Ectodermal cell (in vitro differentiated cells): Measurements from ENCODE around the gene KANSL3.

Experiments used
- H3K27ac ChIP-seq: 2 replicates; pipeline ENCODE4 v1.7.0; 2013; ENCODE audit warnings: mild to moderate bottlenecking, low read depth, low read length; ENCODE audit not compliant: insufficient read depth, poor library complexity, severe bottlenecking
- H3K27me3 ChIP-seq: 2 replicates; pipeline ENCODE4 v1.7.0; 2013; ENCODE audit warnings: mild to moderate bottlenecking, low read length; ENCODE audit not compliant: insufficient read depth, control insufficient read depth, poor library complexity, severe bottlenecking
- H3K36me3 ChIP-seq: one replicate; pipeline ENCODE4 v1.7.0; 2013; ENCODE audit warnings: low read length; ENCODE audit not compliant: control insufficient read depth, insufficient read depth
- H3K4me1 ChIP-seq: one replicate; pipeline ENCODE4 v1.7.0; 2013; ENCODE audit warnings: low read length; ENCODE audit not compliant: control insufficient read depth, insufficient read depth
- H3K4me3 ChIP-seq: 2 replicates; pipeline ENCODE4 v1.7.0; 2013; ENCODE audit warnings: low read depth, low read length, control low read depth; ENCODE audit not compliant: insufficient read depth
- H3K9me3 ChIP-seq: 2 replicates; pipeline ENCODE4 v1.7.0; 2013; ENCODE audit warnings: mild to moderate bottlenecking, low read length, moderate library complexity; ENCODE audit not compliant: control insufficient read depth
- WGBS, 2 experiments: methylation state at CpG; one replicate each; pipeline ENCODE4 v1.1.7; 2013; ENCODE audit warnings: missing lambda C conversion rate in 2 of 2; 5-methylcytosine and 5-hydroxymethylcytosine counted together

The KANSL3 gene

GRCh38 chr2:96552315-96553175, 85.6 kb downstream of the KANSL3 start:
- Histone ChIP-seq H3K27ac (no peak overlapping the region), H3K9me3 (no peaks in the 10 kb centered on the region), H3K36me3 (no peaks in the 10 kb centered on the region), H3K4me3 (no peak overlapping the region), H3K27me3 (no peaks in the 10 kb centered on the region), H3K4me1 (no peaks in the 10 kb centered on the region)
- 94 to 95% methylated on average over 18 of the region's 18 CpGs for WGBS, 2 experiments

- H3K27me3 ChIP-seq = no peaks in the 10 kb centered on the region
- no peak overlapping the region for H3K4me3 ChIP-seq
- WGBS, 2 experiments = 94% methylated on average over 25 of the region's 25 CpGs
- no peaks in the 10 kb centered on the region for H3K9me3 ChIP-seq
- H3K36me3 ChIP-seq = no peaks in the 10 kb centered on the region
- H3K27ac ChIP-seq = no peak overlapping the region
- H3K4me1 ChIP-seq = no peaks in the 10 kb centered on the region
Observed at GRCh38 chr2:96551605-96552314, 86.4 kb downstream of the KANSL3 start.

- Histone ChIP-seq H3K4me1 (no peaks in the 10 kb centered on the region), H3K9me3 (no peaks in the 10 kb centered on the region), H3K4me3 (no peak overlapping the region), H3K27me3 (no peaks in the 10 kb centered on the region), H3K27ac (no peak overlapping the region), H3K36me3 (no peaks in the 10 kb centered on the region)
- 89 to 92% methylated on average over 14 of the region's 14 CpGs for WGBS, 2 experiments
Observed at GRCh38 chr2:96550787-96551604, 87.1 kb downstream of the KANSL3 start.

- WGBS, 2 experiments = 89 to 91% methylated on average over 61 of the region's 61 CpGs
- H3K27ac ChIP-seq = no peak overlapping the region
- H3K4me1 ChIP-seq = no peaks in the 10 kb centered on the region
- no peaks in the 10 kb centered on the region for H3K9me3 ChIP-seq
- no peak overlapping the region for H3K4me3 ChIP-seq
- no peaks in the 10 kb centered on the region for H3K36me3 ChIP-seq
- no peaks in the 10 kb centered on the region for H3K27me3 ChIP-seq
Observed at GRCh38 chr2:96549967-96550786, 87.9 kb downstream of the KANSL3 start.

GRCh38 chr2:96549466-96549785, 88.7 kb downstream of the KANSL3 start:
- Histone ChIP-seq H3K4me1 (no peaks in the 10 kb centered on the region), H3K9me3 (no peaks in the 10 kb centered on the region), H3K27ac (no peak overlapping the region), H3K4me3 (no peak overlapping the region), H3K27me3 (no peaks in the 10 kb centered on the region), H3K36me3 (no peaks in the 10 kb centered on the region)
- 83 to 90% methylated on average over 4 of the region's 4 CpGs for WGBS, 2 experiments

- WGBS, 2 experiments = 89 to 92% methylated on average over 24 of the region's 24 CpGs
Observed at GRCh38 chr2:96548558-96549465, 89.3 kb downstream of the KANSL3 start.

GRCh38 chr2:96547731-96548171, 90.4 kb downstream of the KANSL3 start:
- Histone ChIP-seq H3K4me1 (no peaks in the 10 kb centered on the region), H3K36me3 (no peaks in the 10 kb centered on the region), H3K27me3 (no peaks in the 10 kb centered on the region), H3K4me3 (no peak overlapping the region), H3K27ac (no peak overlapping the region), H3K9me3 (no peaks in the 10 kb centered on the region)
- 45 to 51% methylated on average over 6 of the region's 6 CpGs for WGBS, 2 experiments

More at GRCh38 chr2:96548558-96549465, 89.3 kb downstream of the KANSL3 start:
- Histone ChIP-seq H3K4me3 (no peak overlapping the region), H3K27me3 (no peaks in the 10 kb centered on the region), H3K36me3 (no peaks in the 10 kb centered on the region), H3K9me3 (no peaks in the 10 kb centered on the region), H3K27ac (no peak overlapping the region), H3K4me1 (no peaks in the 10 kb centered on the region)

- no peaks in the 10 kb centered on the region for H3K9me3 ChIP-seq
- 61 to 66% methylated on average over 7 of the region's 7 CpGs for WGBS, 2 experiments
- no peaks in the 10 kb centered on the region for H3K36me3 ChIP-seq
- no peak overlapping the region for H3K4me3 ChIP-seq
- H3K27ac ChIP-seq = no peak overlapping the region
- no peaks in the 10 kb centered on the region for H3K27me3 ChIP-seq
- no peaks in the 10 kb centered on the region for H3K4me1 ChIP-seq
Observed at GRCh38 chr2:96547203-96547641, 90.9 kb downstream of the KANSL3 start.

- 92 to 94% methylated on average over 8 of the region's 8 CpGs for WGBS, 2 experiments
- Histone ChIP-seq H3K27me3 (peaks cover under 1% of the 10 kb centered on the region), H3K27ac (no peak overlapping the region), H3K9me3 (no peaks in the 10 kb centered on the region), H3K36me3 (no peaks in the 10 kb centered on the region), H3K4me3 (no peak overlapping the region), H3K4me1 (no peaks in the 10 kb centered on the region)
Observed at GRCh38 chr2:96546797-96547196, 91.3 kb downstream of the KANSL3 start.
